Measurements from ENCODE around the gene RIPOR2. TPM values are rescaled to one million over a fixed set of nuclear protein-coding genes. Genes with fewer than 3 reads are reported as not detected.
A peak's percentile ranks its signal among the peaks of the same experiment; 100 is the strongest.

Gene RIPOR2
- total and polyA plus RNA-seq, 10 of the 15 experiments (the other 5 are each of a cell fraction or from before 2014, with no cell fraction given): 22.2 to 48.2 (median 34.7) TPM

GRCh38 chr6:24933868-24934401 is 1.8 kb downstream of the RIPOR2 start (continued):
- no peak for TF ChIP-seq BMI1 (IDR thresholded peaks at IDR 0.05; ENCODE audit: borderline replicate concordance)
- TF ChIP-seq SUZ12 (IDR thresholded peaks at IDR 0.05; ENCODE audit: unreplicated experiment): no peak
- no peak for TF ChIP-seq TAF1 (IDR thresholded peaks at IDR 0.05; ENCODE audit: borderline replicate concordance, low read depth, low read length)
- TF ChIP-seq NFIC (IDR thresholded peaks at IDR 0.05; ENCODE audit: low read depth, low read length): no peak
- TF ChIP-seq ZNF687 (IDR thresholded peaks at IDR 0.05): no peak
- TF ChIP-seq ZNF592 (IDR thresholded peaks at IDR 0.05): peak; percentile 41; the same call in 1 of the 2 replicates
- no peak for TF ChIP-seq HSF1 (IDR thresholded peaks at IDR 0.05; ENCODE audit: low read depth, low read length)
- TF ChIP-seq IKZF1 (conservative IDR thresholded peaks at IDR 0.05): peak; percentile 96
- no peak for TF ChIP-seq IRF4 (IDR thresholded peaks at IDR 0.05; ENCODE audit: low read depth, low read length)
- TF ChIP-seq ZNF207 (IDR thresholded peaks at IDR 0.05; ENCODE audit: borderline replicate concordance): 0 out of 2 replicates have a peak, but pooled peaks have one; percentile 50
- TF ChIP-seq E2F4 (IDR thresholded peaks at IDR 0.05; ENCODE audit: low read depth, low read length): no peak
- no peak for TF ChIP-seq ATF7 (IDR thresholded peaks at IDR 0.05; ENCODE audit: low read depth)
- no peak for TF ChIP-seq BHLHE40 (IDR thresholded peaks at IDR 0.05; ENCODE audit: borderline replicate concordance in 1 of 2, low read depth in 2 of 2, low read length in 1 of 2)
- no peak for TF ChIP-seq ZZZ3 (IDR thresholded peaks at IDR 0.05; ENCODE audit: control insufficient read depth, insufficient read length, low read depth)
- TF ChIP-seq KLF5 (IDR thresholded peaks at IDR 0.05; ENCODE audit: partially characterized antibody): no peak
- TF ChIP-seq ZNF217 (IDR thresholded peaks at IDR 0.05): 0 out of 2 replicates have a peak, but pooled peaks have one; percentile 38
- TF ChIP-seq SREBF1 (IDR thresholded peaks at IDR 0.05; ENCODE audit: low read length): no peak
- TF ChIP-seq POLR2AphosphoS5 (IDR thresholded peaks at IDR 0.05; ENCODE audit: low read length): no peak
- TF ChIP-seq JUND (IDR thresholded peaks at IDR 0.05; ENCODE audit: low read depth, low read length): no peak
